PC-9 (cell line): ENCODE results near the gene CLEC16A. TPM values are rescaled to one million over a fixed set of nuclear protein-coding genes. Genes with fewer than 3 reads are reported as not detected.

ENCODE experiments used
- BruUV-seq: library from RNA; stranded (reverse); fragments of 400-500 nt; replicated peaks from 2 replicates; lab custom pipeline; 2021; lab: Mats Ljungman, UMichigan
- CTCF ChIA-PET: fragments of 300-600 bp; sonication (Branson Sonifier 250); formaldehyde crosslinking; loops from one replicate; lab custom pipeline; 2022; ENCODE audit warnings: antibody characterized with exemption; lab: Charles Lee
- POLR2A ChIA-PET: fragments of 300-600 bp; sonication (Branson Sonifier 250); formaldehyde crosslinking; loops from one replicate; lab custom pipeline; 2022; ENCODE audit warnings: antibody characterized with exemption; ENCODE audit not compliant: unreplicated experiment; lab: Charles Lee
- DNase-seq, 2 experiments: peaks; one replicate each; pipeline versions ENCODE4 v3.0.0 to v3.0.0-alpha.2; 2015 to 2022; ENCODE audit warnings: mixed read lengths in 1 of 2
- H2AFZ ChIP-seq: fragments of 200-600 bp; sonication (generic); 2 replicates; pipeline ENCODE4 v1.8.1; 2017; ENCODE audit warnings: antibody characterized with exemption
- H3F3A ChIP-seq: fragments of 200-600 bp; sonication (generic); 2 replicates; pipeline ENCODE4 v1.8.1; 2017; ENCODE audit warnings: antibody characterized with exemption, mild to moderate bottlenecking, low read depth; ENCODE audit not compliant: insufficient read depth
- H3K27ac ChIP-seq: fragments of 200-600 bp; sonication (generic); 2 replicates; pipeline ENCODE4 v1.6.1; 2016; ENCODE audit warnings: mixed run types
- H3K27me3 ChIP-seq: fragments of 200-600 bp; sonication (generic); 2 replicates; pipeline ENCODE4 v1.6.1; 2016; ENCODE audit warnings: low read depth, mixed run types; ENCODE audit not compliant: insufficient read depth
- H3K36me3 ChIP-seq: fragments of 200-600 bp; sonication (generic); 2 replicates; pipeline ENCODE4 v1.6.1; 2016; ENCODE audit warnings: low read depth, mixed run types
- H3K4me1 ChIP-seq: fragments of 200-600 bp; sonication (generic); replicated peaks from 2 replicates; pipeline ENCODE4 v1.6.1; 2016; ENCODE audit warnings: mixed run types; ENCODE audit not compliant: insufficient read depth
- H3K4me2 ChIP-seq: fragments of 200-600 bp; sonication (generic); 2 replicates; pipeline ENCODE4 v1.6.1; 2017; ENCODE audit warnings: mixed run types
- H3K4me3 ChIP-seq: fragments of 200-600 bp; sonication (generic); 2 replicates; pipeline ENCODE4 v1.6.1; 2016; ENCODE audit warnings: mixed run types
- H3K79me2 ChIP-seq: fragments of 200-600 bp; sonication (generic); 2 replicates; pipeline ENCODE4 v1.6.1; 2017; ENCODE audit warnings: low read depth, mixed run types
- H3K9me2 ChIP-seq: fragments of 200-600 bp; sonication (generic); 2 replicates; pipeline ENCODE4 v1.8.1; 2017; ENCODE audit warnings: mild to moderate bottlenecking; ENCODE audit not compliant: insufficient read depth
- H3K9me3 ChIP-seq: fragments of 200-600 bp; sonication (generic); 2 replicates; pipeline ENCODE4 v1.8.1; 2016; ENCODE audit warnings: low read depth; ENCODE audit not compliant: insufficient read depth
- H4K20me1 ChIP-seq: fragments of 200-600 bp; sonication (generic); 2 replicates; pipeline ENCODE4 v1.8.1; 2017; ENCODE audit not compliant: insufficient read depth
- EZH2 ChIP-seq: fragments of 200-600 bp; sonication (generic); IDR thresholded peaks from 2 replicates; pipeline ENCODE4 v1.8.0; 2017; ENCODE audit warnings: antibody characterized with exemption, low read depth
- intact Hi-C: fragments of 100-400 bp; cut with micrococcal nuclease; formaldehyde crosslinking; loops from one replicate; pipeline ENCODE4 v1.10.0; 2022; ENCODE audit not compliant: unreplicated experiment
- total RNA-seq: library from RNA; stranded (reverse); gene quantifications from 2 replicates; pipeline ENCODE4 v1.2.3, GENCODE V29; 2021
- TF ChIP-seq, protein P1 (sequence below): fragments of 200-600 bp; sonication (generic); conservative IDR thresholded peaks from 2 replicates; pipeline ENCODE4 v1.6.1; 2017; ENCODE audit warnings: mixed run types, antibody characterized with exemption, mild to moderate bottlenecking, moderate library complexity

Gene CLEC16A
- total RNA-seq, 1 experiment from 2014 or later: 34.9 TPM

DNA sequence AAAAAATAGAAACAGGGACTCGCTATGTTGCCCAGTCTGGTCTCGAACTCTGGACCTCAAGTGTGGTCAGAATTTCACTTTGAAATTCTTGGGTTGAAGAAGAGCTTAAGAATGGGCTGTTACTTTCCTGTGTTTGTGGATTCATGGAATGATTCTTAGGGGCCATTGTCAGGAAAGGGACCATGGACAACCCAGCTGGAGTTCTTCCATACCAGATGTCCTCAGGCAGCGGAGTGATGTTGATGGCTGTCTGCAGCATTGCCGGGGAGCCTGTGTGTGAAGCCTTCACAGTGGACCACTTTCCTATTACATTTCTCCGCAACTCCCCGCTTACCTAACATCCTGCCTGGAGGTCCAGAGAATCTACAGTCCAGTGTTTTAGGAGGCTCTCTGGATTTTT is 145.9 kb downstream of the CLEC16A start:
- no peak overlapping the region for H2AFZ ChIP-seq
- H3F3A ChIP-seq: peaks cover 13% of the 10 kb centered on the region; the same call in 1 of the 2 replicates
- no peak overlapping the region for H3K4me2 ChIP-seq
- no TSS peak for BruUV-seq
- H3K79me2 ChIP-seq: no peaks in the 10 kb centered on the region
- H3K36me3 ChIP-seq: no peaks in the 10 kb centered on the region
- CTCF ChIA-PET: interaction anchor here (0.9 kb wide), 1 partner anchor 91 kb away, joined by 3 read pairs; no protein-coding TSS in a partner anchor
- H4K20me1 ChIP-seq: no peaks in the 10 kb centered on the region
- peaks cover 29% of the 10 kb centered on the region for H3K4me1 ChIP-seq
- no peak for DNase-seq
- H3K9me3 ChIP-seq: no peaks in the 10 kb centered on the region
- POLR2A ChIA-PET: no interaction called here
- no peak overlapping the region for H3K27ac ChIP-seq
- TF ChIP-seq EZH2: no peak
- TF ChIP-seq, protein P1, sequence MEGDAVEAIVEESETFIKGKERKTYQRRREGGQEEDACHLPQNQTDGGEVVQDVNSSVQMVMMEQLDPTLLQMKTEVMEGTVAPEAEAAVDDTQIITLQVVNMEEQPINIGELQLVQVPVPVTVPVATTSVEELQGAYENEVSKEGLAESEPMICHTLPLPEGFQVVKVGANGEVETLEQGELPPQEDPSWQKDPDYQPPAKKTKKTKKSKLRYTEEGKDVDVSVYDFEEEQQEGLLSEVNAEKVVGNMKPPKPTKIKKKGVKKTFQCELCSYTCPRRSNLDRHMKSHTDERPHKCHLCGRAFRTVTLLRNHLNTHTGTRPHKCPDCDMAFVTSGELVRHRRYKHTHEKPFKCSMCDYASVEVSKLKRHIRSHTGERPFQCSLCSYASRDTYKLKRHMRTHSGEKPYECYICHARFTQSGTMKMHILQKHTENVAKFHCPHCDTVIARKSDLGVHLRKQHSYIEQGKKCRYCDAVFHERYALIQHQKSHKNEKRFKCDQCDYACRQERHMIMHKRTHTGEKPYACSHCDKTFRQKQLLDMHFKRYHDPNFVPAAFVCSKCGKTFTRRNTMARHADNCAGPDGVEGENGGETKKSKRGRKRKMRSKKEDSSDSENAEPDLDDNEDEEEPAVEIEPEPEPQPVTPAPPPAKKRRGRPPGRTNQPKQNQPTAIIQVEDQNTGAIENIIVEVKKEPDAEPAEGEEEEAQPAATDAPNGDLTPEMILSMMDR: no peak
- H3K9me2 ChIP-seq: no peaks in the 10 kb centered on the region
- H3K4me3 ChIP-seq: no peak overlapping the region
- no peaks in the 10 kb centered on the region for H3K27me3 ChIP-seq
- intact Hi-C loops: loop anchor here (5.0 kb wide), 2 partner anchors 53 to 98 kb away; no protein-coding TSS in a partner anchor

DNA sequence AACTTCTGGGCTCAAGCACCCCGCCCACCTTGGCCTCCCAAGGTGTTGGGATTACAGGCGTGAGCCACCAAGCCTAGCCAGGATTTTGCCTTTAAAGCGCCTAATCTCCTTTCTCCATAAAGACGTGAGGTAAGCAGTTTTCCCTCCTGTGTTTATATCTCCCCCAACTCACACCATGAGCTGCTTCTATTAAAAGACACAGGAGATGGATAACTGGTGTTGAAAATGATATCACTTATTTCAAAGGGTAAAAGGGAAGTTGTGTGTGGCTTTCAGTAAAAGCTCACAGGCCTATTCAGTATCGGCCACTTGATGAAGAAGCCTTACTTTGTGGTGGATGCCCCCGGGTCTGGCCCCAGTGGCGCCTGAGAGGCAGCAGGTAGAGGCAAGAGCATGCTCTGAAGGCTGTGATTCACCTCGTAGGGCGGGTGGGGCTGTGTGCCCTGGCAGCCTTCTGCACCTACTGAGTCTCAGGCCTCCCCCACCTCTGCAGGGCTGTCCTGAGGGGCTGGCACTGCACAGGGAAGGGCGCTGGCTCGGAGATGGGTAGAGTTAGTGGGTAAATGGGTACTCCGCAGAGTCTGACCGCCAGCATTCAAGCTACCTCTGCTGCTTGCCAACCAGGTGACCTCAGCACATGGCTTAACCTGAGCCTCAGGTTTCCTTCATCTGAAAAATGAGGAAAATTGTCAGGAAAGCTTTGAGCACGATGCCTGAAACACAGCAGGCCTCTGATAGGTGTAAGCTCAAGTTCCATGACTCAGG is 146.8 kb downstream of the CLEC16A start:
- H3F3A ChIP-seq: peaks cover 15% of the 10 kb centered on the region; the same call in 1 of the 2 replicates
- intact Hi-C loops: loop anchor here (5.0 kb wide), 2 partner anchors 54 to 99 kb away; no protein-coding TSS in a partner anchor
- H3K79me2 ChIP-seq: no peaks in the 10 kb centered on the region
- no peak overlapping the region for H3K27ac ChIP-seq
- no peaks in the 10 kb centered on the region for H4K20me1 ChIP-seq
- no peaks in the 10 kb centered on the region for H3K9me2 ChIP-seq
- H3K4me2 ChIP-seq: no peak overlapping the region
- ChIA-PET CTCF (interaction anchor here (0.6 to 0.9 kb wide), 2 partner anchors 90 to 635 kb away, joined by 3 to 9 read pairs; no protein-coding TSS in a partner anchor), POLR2A (no interaction called here)
- H3K36me3 ChIP-seq: no peaks in the 10 kb centered on the region
- peaks cover 30% of the 10 kb centered on the region for H3K4me1 ChIP-seq
- no peak for TF ChIP-seq EZH2
- TF ChIP-seq, protein P1: no peak
- no peak for DNase-seq
- no peak overlapping the region for H3K4me3 ChIP-seq
- H3K27me3 ChIP-seq: no peaks in the 10 kb centered on the region
- BruUV-seq: no TSS peak
- no peak overlapping the region for H2AFZ ChIP-seq
- no peaks in the 10 kb centered on the region for H3K9me3 ChIP-seq

- POLR2A ChIA-PET: no interaction called here
- Histone ChIP-seq H3F3A (peaks cover 10% of the 10 kb centered on the region; the same call in 1 of the 2 replicates), H3K27ac (peak overlapping the region; percentile 55), H3K79me2 (no peaks in the 10 kb centered on the region), H3K27me3 (no peaks in the 10 kb centered on the region), H3K4me3 (no peak overlapping the region), H3K9me2 (no peaks in the 10 kb centered on the region), H4K20me1 (no peaks in the 10 kb centered on the region), H3K9me3 (no peaks in the 10 kb centered on the region), H2AFZ (no peak overlapping the region), H3K4me2 (peak overlapping the region; percentile 32; the same call in 1 of the 2 replicates), H3K4me1 (peaks cover 24% of the 10 kb centered on the region), H3K36me3 (no peaks in the 10 kb centered on the region)
- CTCF ChIA-PET: no interaction called here
- TF ChIP-seq, protein P1: no peak
- TF ChIP-seq EZH2: no peak
- intact Hi-C loops: loop anchor here (5.0 kb wide), 2 partner anchors 56 to 101 kb away; no protein-coding TSS in a partner anchor
- DNase-seq: no peak
- no TSS peak for BruUV-seq
Observed at GRCh38 chr16:11092788-11093571, 148.6 kb downstream of the CLEC16A start.
